ENCODE measurements around the gene FA2H. TPM values are rescaled to one million over a fixed set of nuclear protein-coding genes. Genes with fewer than 3 reads are reported as not detected.

Gene FA2H
- polyA plus RNA-seq, 1 donor = 0.09 TPM

- no peak for DNase-seq (ENCODE audit: low read depth)
These were observed 30.1 kb downstream of the FA2H start for GRCh38 chr16:74744566-74744965.

GRCh38 chr16:74743668-74744299 is 30.8 kb downstream of the FA2H start:
- no peak for DNase-seq (ENCODE audit: low read depth)

GRCh38 chr16:74743045-74743667 is 31.5 kb downstream of the FA2H start:
- no peak for DNase-seq (ENCODE audit: low read depth)

GRCh38 chr16:74742051-74742481 is 32.6 kb downstream of the FA2H start:
- no peak for DNase-seq (ENCODE audit: low read depth)

GRCh38 chr16:74740795-74741304 is 33.8 kb downstream of the FA2H start:
- DNase-seq (ENCODE audit: low read depth) = no peak

- no peak for DNase-seq (ENCODE audit: low read depth)
These were observed 35.3 kb downstream of the FA2H start for GRCh38 chr16:74739275-74739674.

GRCh38 chr16:74738816-74739215 is 35.8 kb downstream of the FA2H start:
- DNase-seq (ENCODE audit: low read depth) = no peak

GRCh38 chr16:74738113-74738541 is 36.5 kb downstream of the FA2H start:
- no peak for DNase-seq (ENCODE audit: low read depth)

- no peak for DNase-seq (ENCODE audit: low read depth)
These were observed 37.1 kb downstream of the FA2H start for GRCh38 chr16:74737521-74737920.

- no peak for DNase-seq (ENCODE audit: low read depth)
These were observed 38.0 kb downstream of the FA2H start for GRCh38 chr16:74736531-74737157.

- DNase-seq (ENCODE audit: low read depth) = no peak
These were observed 39.1 kb downstream of the FA2H start for GRCh38 chr16:74735554-74735953.

GRCh38 chr16:74735162-74735452 is 39.5 kb downstream of the FA2H start:
- DNase-seq (ENCODE audit: low read depth) = no peak

- no peak for DNase-seq (ENCODE audit: low read depth)
These were observed 40.1 kb downstream of the FA2H start for GRCh38 chr16:74734361-74735161.

GRCh38 chr16:74732707-74733350 is 41.8 kb downstream of the FA2H start:
- DNase-seq (ENCODE audit: low read depth) = no peak

- no peak for DNase-seq (ENCODE audit: low read depth)
These were observed 42.7 kb downstream of the FA2H start for GRCh38 chr16:74731853-74732477.

- DNase-seq (ENCODE audit: low read depth) = no peak
These were observed 44.6 kb downstream of the FA2H start for GRCh38 chr16:74729783-74730683.

GRCh38 chr16:74727903-74728302 is 46.7 kb downstream of the FA2H start:
- no peak for DNase-seq (ENCODE audit: low read depth)

GRCh38 chr16:74726716-74727115 is 47.9 kb downstream of the FA2H start:
- no peak for DNase-seq (ENCODE audit: low read depth)

- no peak for DNase-seq (ENCODE audit: low read depth)
These were observed 48.8 kb downstream of the FA2H start for GRCh38 chr16:74725651-74726455.

Data from forelimb muscle (tissue), 1 donor.